IMR-90 (cell line): ENCODE measurements around the gene GOLGA6L9.
"Not testable (repeated sequence)": the region's sequence is repeated elsewhere in the genome, so short reads cannot be mapped to it uniquely, and the experiment has no call there.

Experiments
- CTCF ChIP-seq: conservative IDR thresholded peaks from 2 replicates; pipeline ENCODE4 v1.5.1; 2012; ENCODE audit warnings: mild to moderate bottlenecking, low read depth, low read length, improper control_type of control experiment
- POLR2A ChIP-seq: IDR thresholded peaks from 2 replicates; pipeline ENCODE4 v1.6.1; 2012; ENCODE audit warnings: mild to moderate bottlenecking, low read depth, low read length
- RCOR1 ChIP-seq: IDR thresholded peaks from 2 replicates; pipeline ENCODE4 v1.6.1; 2012; ENCODE audit warnings: mild to moderate bottlenecking, low read length, improper control_type of control experiment; ENCODE audit not compliant: insufficient replicate concordance

- not testable (repeated sequence) for TF ChIP-seq CTCF, POLR2A, RCOR1
Observed at GRCh38 chr15:82414525-82415191, 15.0 kb upstream of the GOLGA6L9 start.
